Vagina (tissue), 2 donors: ENCODE measurements around the gene MTMR4. TPM values are rescaled to one million over a fixed set of nuclear protein-coding genes. Genes with fewer than 3 reads are reported as not detected.
"Not testable (repeated sequence)": the region's sequence is repeated elsewhere in the genome, so short reads cannot be mapped to it uniquely, and the experiment has no call there.

ENCODE experiments used
- DNase-seq, 2 donors: peaks; one replicate each; pipeline ENCODE4 v3.0.0-alpha.2; 2017; ENCODE audit errors: extremely low spot score in 2 of 2
- H3K27ac ChIP-seq: fragments of 200-600 bp; sonication (generic); one replicate; pipeline ENCODE4 v1.5.1; 2019
- H3K27me3 ChIP-seq: fragments of 200-600 bp; sonication (generic); one replicate; pipeline ENCODE4 v1.5.1; 2019
- H3K36me3 ChIP-seq, 2 donors: fragments of 200-600 bp; sonication (generic); one replicate each; pipeline ENCODE4 v1.5.1; 2017 to 2019
- H3K4me1 ChIP-seq: fragments of 200-600 bp; sonication (generic); one replicate; pipeline ENCODE4 v1.5.1; 2019
- H3K4me3 ChIP-seq, 2 donors: fragments of 200-600 bp; sonication (generic); 1 replicate in 1 of 2; 2 replicates in 1 of 2; pipeline ENCODE4 v1.5.1; 2016 to 2019
- H3K9me3 ChIP-seq: fragments of 200-600 bp; sonication (generic); one replicate; pipeline ENCODE4 v1.5.1; 2019
- POLR2A ChIP-seq, 2 donors: fragments of 450-650 bp; IDR thresholded peaks; one replicate each; pipeline ENCODE4 v1.6.1; 2017; ENCODE audit warnings: antibody characterized with exemption in 2 of 2, mild to moderate bottlenecking in 2 of 2, moderate library complexity in 2 of 2
- POLR2AphosphoS5 ChIP-seq, 2 donors: sonication (generic); formaldehyde crosslinking; IDR thresholded peaks; one replicate each; pipeline ENCODE4 v1.9.0; 2017; ENCODE audit warnings: antibody characterized with exemption in 2 of 2, mild to moderate bottlenecking in 2 of 2, low read depth in 1 of 2; ENCODE audit not compliant: insufficient read depth in 1 of 2
- intact Hi-C: fragments of 100-400 bp; cut with DNase I; formaldehyde crosslinking; loops from one replicate; pipeline ENCODE4 v1.15.1; 2023
- total RNA-seq: library from RNA; depleted of rRNA; stranded (reverse); fragments of >200 nt; gene quantifications from one replicate; pipeline ENCODE4 v1.2.3, GENCODE V29; 2016
- TF ChIP-seq, protein P1 (sequence below), 3 experiments: fragments of 450-650 bp in 2 of 3; fragments of 200-600 bp in 1 of 3; sonication (generic) in 1 of 3; IDR thresholded peaks; one replicate each; pipeline ENCODE4 v1.5.1; 2017 to 2019; ENCODE audit warnings: antibody characterized with exemption in 3 of 3, mild to moderate bottlenecking in 2 of 3, moderate library complexity in 2 of 3

Gene MTMR4
- total RNA-seq, 1 donor from 2014 or later = 15.7 TPM

DNA sequence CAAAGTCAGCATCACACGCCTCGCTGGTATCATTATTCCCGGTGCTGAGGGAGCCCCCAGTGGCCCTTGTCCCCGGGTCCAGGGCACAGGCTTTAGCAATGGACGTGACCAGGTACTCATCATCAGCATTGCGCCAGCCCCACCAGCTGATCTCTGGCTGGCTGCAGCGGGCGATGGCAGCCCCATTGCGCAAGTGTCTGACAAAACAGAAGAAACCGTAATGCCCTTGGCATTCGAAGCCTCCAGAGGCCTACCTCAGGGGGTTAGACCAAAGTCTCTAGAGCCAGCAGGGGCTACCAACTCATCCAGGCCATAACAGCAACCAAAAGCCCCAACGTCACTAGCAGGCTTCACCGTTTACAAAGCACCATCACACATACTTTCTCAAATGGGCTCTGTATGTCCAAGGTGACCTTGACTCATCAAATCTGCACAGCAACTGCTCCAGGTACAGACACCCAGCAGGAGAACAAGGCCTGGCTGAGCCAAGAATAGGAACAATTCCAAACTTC lies 7.3 kb downstream of the MTMR4 start:
- Histone ChIP-seq H3K36me3 (peaks cover 3 to 94% of the 10 kb centered on the region in 2 donors), H3K27ac (no peak overlapping the region), H3K27me3 (no peaks in the 10 kb centered on the region), H3K4me3 (no peak overlapping the region), H3K4me1 (no peaks in the 10 kb centered on the region), H3K9me3 (no peaks in the 10 kb centered on the region)
- TF ChIP-seq POLR2AphosphoS5 (IDR thresholded peaks at IDR 0.05; ENCODE audit: insufficient read depth in 1 of 2, low read depth in 1 of 2) (no peak), POLR2A (IDR thresholded peaks at IDR 0.05) (no peak)
- TF ChIP-seq, protein P1, sequence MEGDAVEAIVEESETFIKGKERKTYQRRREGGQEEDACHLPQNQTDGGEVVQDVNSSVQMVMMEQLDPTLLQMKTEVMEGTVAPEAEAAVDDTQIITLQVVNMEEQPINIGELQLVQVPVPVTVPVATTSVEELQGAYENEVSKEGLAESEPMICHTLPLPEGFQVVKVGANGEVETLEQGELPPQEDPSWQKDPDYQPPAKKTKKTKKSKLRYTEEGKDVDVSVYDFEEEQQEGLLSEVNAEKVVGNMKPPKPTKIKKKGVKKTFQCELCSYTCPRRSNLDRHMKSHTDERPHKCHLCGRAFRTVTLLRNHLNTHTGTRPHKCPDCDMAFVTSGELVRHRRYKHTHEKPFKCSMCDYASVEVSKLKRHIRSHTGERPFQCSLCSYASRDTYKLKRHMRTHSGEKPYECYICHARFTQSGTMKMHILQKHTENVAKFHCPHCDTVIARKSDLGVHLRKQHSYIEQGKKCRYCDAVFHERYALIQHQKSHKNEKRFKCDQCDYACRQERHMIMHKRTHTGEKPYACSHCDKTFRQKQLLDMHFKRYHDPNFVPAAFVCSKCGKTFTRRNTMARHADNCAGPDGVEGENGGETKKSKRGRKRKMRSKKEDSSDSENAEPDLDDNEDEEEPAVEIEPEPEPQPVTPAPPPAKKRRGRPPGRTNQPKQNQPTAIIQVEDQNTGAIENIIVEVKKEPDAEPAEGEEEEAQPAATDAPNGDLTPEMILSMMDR (IDR thresholded peaks at IDR 0.05) = no peak
- DNase-seq = no peak
- intact Hi-C loops = no loop called here

DNA sequence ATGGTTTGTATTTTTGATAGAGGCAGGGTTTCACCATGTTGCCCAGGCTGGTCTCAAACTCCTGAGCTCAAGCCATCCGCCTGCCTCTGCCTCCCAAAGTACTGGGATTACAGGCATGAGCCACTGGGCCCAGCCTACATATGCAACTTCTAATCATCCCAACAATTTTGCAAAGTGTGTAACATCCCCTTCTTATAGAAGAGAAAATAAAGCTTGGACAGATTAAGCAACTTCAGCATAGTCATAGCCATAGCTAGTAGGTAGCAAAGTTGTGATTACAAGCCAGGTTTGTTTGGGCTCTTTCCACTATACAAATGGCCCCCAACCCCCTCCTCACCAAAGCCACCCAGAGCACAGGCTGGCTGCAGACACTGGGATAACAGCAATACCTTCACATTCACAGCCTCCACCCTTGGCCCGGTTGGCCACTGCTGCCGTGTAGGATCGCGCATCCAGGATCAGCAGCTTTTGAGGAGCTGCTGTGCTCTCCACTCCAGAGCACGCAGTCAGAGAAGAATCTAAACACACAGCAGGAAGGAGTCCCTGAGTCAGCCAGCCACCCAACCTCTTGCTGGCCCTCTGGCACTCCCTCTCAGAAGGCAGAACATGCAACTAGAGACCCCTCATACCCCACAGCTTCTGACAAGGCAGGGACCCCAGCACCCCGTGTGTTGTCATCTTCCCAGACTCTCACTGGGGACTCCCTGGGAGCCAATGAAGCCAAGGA lies 7.9 kb downstream of the MTMR4 start:
- Histone ChIP-seq H3K9me3 (no peaks in the 10 kb centered on the region), H3K27me3 (no peaks in the 10 kb centered on the region), H3K4me1 (no peaks in the 10 kb centered on the region), H3K4me3 (no peak overlapping the region), H3K36me3 (peaks cover 3 to 94% of the 10 kb centered on the region in 2 donors), H3K27ac (no peak overlapping the region)
- TF ChIP-seq POLR2AphosphoS5 (IDR thresholded peaks at IDR 0.05; ENCODE audit: insufficient read depth in 1 of 2, low read depth in 1 of 2) (no peak), POLR2A (IDR thresholded peaks at IDR 0.05) (no peak)
- TF ChIP-seq, protein P1 (IDR thresholded peaks at IDR 0.05) = no peak
- intact Hi-C loops = no loop called here
- DNase-seq = no peak

GRCh38 chr17:58504826-58505351 lies 9.5 kb downstream of the MTMR4 start:
- H3K4me3 ChIP-seq = no peak overlapping the region
- no peaks in the 10 kb centered on the region for H3K4me1 ChIP-seq
- H3K36me3 ChIP-seq = peaks cover 3 to 92% of the 10 kb centered on the region in 2 donors
- H3K27ac ChIP-seq = no peak overlapping the region
- no peak for DNase-seq
- intact Hi-C loops = no loop called here
- H3K9me3 ChIP-seq = no peaks in the 10 kb centered on the region
- TF ChIP-seq POLR2A (IDR thresholded peaks at IDR 0.05) (no peak), POLR2AphosphoS5 (IDR thresholded peaks at IDR 0.05; ENCODE audit: insufficient read depth in 1 of 2, low read depth in 1 of 2) (no peak)
- TF ChIP-seq, protein P1 (IDR thresholded peaks at IDR 0.05) = no peak
- H3K27me3 ChIP-seq = no peaks in the 10 kb centered on the region

DNA sequence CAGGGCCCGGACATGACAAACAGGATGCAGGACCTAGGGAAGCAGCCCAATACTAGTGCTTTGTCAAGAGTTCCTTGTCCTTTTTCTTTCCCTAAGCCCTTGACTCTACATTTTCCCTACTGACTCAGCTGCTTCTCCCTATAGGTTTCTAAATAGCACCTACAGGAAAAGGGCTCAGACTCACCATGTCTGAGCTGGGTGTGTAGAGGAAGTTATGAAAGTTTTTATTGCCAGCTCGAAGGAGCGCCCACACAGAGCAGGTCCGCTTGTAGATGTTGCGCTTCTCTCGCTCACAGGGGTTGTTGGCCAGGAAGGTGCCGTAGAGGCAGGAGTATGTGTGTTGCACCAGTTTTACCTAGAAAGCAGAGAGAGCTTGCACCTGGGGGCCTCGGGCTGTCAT lies 10.6 kb downstream of the MTMR4 start:
- intact Hi-C loops = no loop called here
- H3K9me3 ChIP-seq = no peaks in the 10 kb centered on the region
- no peaks in the 10 kb centered on the region for H3K4me1 ChIP-seq
- H3K27me3 ChIP-seq = no peaks in the 10 kb centered on the region
- TF ChIP-seq POLR2AphosphoS5 (IDR thresholded peaks at IDR 0.05; ENCODE audit: insufficient read depth in 1 of 2, low read depth in 1 of 2) (no peak), POLR2A (IDR thresholded peaks at IDR 0.05) (no peak)
- TF ChIP-seq, protein P1 (IDR thresholded peaks at IDR 0.05) = no peak
- no peak overlapping the region for H3K4me3 ChIP-seq
- DNase-seq = no peak
- H3K36me3 ChIP-seq = peaks cover 0 to 93% of the 10 kb centered on the region in 2 donors
- H3K27ac ChIP-seq = no peak overlapping the region

- H3K27me3 ChIP-seq, H3K4me3 ChIP-seq, H3K4me1 ChIP-seq, H3K9me3 ChIP-seq, DNase-seq, intact Hi-C loops, H3K27ac ChIP-seq: not testable (repeated sequence)
- peaks cover 0 to 88% of the 10 kb centered on the region in 2 donors for H3K36me3 ChIP-seq
Measured at GRCh38 chr17:58503134-58503533, 11.3 kb downstream of the MTMR4 start.
